Activated CD4-positive, alpha-beta memory T cell treated with anti-CD3 and anti-CD28 coated beads for 36 hours (primary cell): ENCODE data around the gene ISCA2. TPM values are rescaled to one million over a fixed set of nuclear protein-coding genes. Genes with fewer than 3 reads are reported as not detected.

Experiments used
- CTCF ChIA-PET: fragments of 350-600 bp; sonication (Branson Sonifier 250); formaldehyde crosslinking; loops from one replicate; lab custom pipeline; 2021; ENCODE audit warnings: antibody characterized with exemption, inconsistent platforms; lab: Charles Lee
- POLR2A ChIA-PET: fragments of 350-600 bp; sonication (Branson Sonifier 250); formaldehyde crosslinking; loops from one replicate; lab custom pipeline; 2021; ENCODE audit warnings: antibody characterized with exemption; lab: Charles Lee
- DNase-seq: peaks from one replicate; pipeline ENCODE4 v3.0.0-alpha.2; 2020
- H3K27ac Mint-ChIP-seq: one replicate; pipeline ENCODE4 v1.8.0; 2021; ENCODE audit warnings: mixed read lengths
- H3K27me3 Mint-ChIP-seq: one replicate; pipeline ENCODE4 v1.8.0; 2021; ENCODE audit warnings: mixed read lengths
- H3K36me3 Mint-ChIP-seq: one replicate; pipeline ENCODE4 v1.8.0; 2021; ENCODE audit warnings: mixed read lengths
- H3K4me1 Mint-ChIP-seq: one replicate; pipeline ENCODE4 v1.8.0; 2021; ENCODE audit warnings: low read depth, mixed read lengths
- H3K4me3 Mint-ChIP-seq: one replicate; pipeline ENCODE4 v1.8.0; 2021; ENCODE audit warnings: mild to moderate bottlenecking, mixed read lengths
- H3K9me3 Mint-ChIP-seq: one replicate; pipeline ENCODE4 v1.8.0; 2021; ENCODE audit warnings: mixed read lengths
- intact Hi-C: fragments of 100-400 bp; cut with micrococcal nuclease; formaldehyde crosslinking; loops from one replicate; pipeline ENCODE4 v1.15.1; 2023
- total RNA-seq, 2 experiments: library from RNA; stranded (reverse); gene quantifications; one replicate each; pipeline ENCODE4 v1.2.3, GENCODE V29; 2021

The ISCA2 gene
- total RNA-seq, 2 experiments from 2014 or later = 33.6 to 35.2 TPM

GRCh38 chr14:74503938-74504335 lies 10.4 kb downstream of the ISCA2 start:
- no peak overlapping the region for H3K4me3 Mint-ChIP-seq
- no peaks in the 10 kb centered on the region for H3K9me3 Mint-ChIP-seq
- intact Hi-C loops = no loop called here
- DNase-seq = no peak
- H3K36me3 Mint-ChIP-seq = no peaks in the 10 kb centered on the region
- no peaks in the 10 kb centered on the region for H3K27me3 Mint-ChIP-seq
- no peaks in the 10 kb centered on the region for H3K4me1 Mint-ChIP-seq
- ChIA-PET CTCF (no interaction called here), POLR2A (no interaction called here)
- no peak overlapping the region for H3K27ac Mint-ChIP-seq

GRCh38 chr14:74504412-74504811 lies 10.8 kb downstream of the ISCA2 start:
- Mint-ChIP-seq H3K9me3 (no peaks in the 10 kb centered on the region), H3K4me1 (no peaks in the 10 kb centered on the region), H3K27me3 (no peaks in the 10 kb centered on the region), H3K36me3 (no peaks in the 10 kb centered on the region), H3K4me3 (no peak overlapping the region), H3K27ac (no peak overlapping the region)
- DNase-seq = no peak
- ChIA-PET POLR2A (no interaction called here), CTCF (no interaction called here)
- intact Hi-C loops = no loop called here

GRCh38 chr14:74504874-74505720 lies 11.5 kb downstream of the ISCA2 start:
- ChIA-PET POLR2A (no interaction called here), CTCF (interaction anchor here (0.6 kb wide), 1 partner anchor 48 kb away, joined by 5 read pairs; no protein-coding TSS in a partner anchor)
- no peak for DNase-seq
- Mint-ChIP-seq H3K27ac (no peak overlapping the region), H3K27me3 (no peaks in the 10 kb centered on the region), H3K4me1 (no peaks in the 10 kb centered on the region), H3K4me3 (no peak overlapping the region), H3K9me3 (no peaks in the 10 kb centered on the region), H3K36me3 (no peaks in the 10 kb centered on the region)
- intact Hi-C loops = no loop called here

- H3K36me3 Mint-ChIP-seq = no peaks in the 10 kb centered on the region
- ChIA-PET POLR2A (no interaction called here), CTCF (interaction anchor here (0.6 kb wide), 1 partner anchor 48 kb away, joined by 5 read pairs; no protein-coding TSS in a partner anchor)
- DNase-seq = no peak
- H3K4me1 Mint-ChIP-seq = no peaks in the 10 kb centered on the region
- H3K27ac Mint-ChIP-seq = no peak overlapping the region
- no peaks in the 10 kb centered on the region for H3K9me3 Mint-ChIP-seq
- H3K4me3 Mint-ChIP-seq = no peak overlapping the region
- H3K27me3 Mint-ChIP-seq = no peaks in the 10 kb centered on the region
- intact Hi-C loops = no loop called here
Measured at GRCh38 chr14:74505831-74506230, 12.3 kb downstream of the ISCA2 start.

DNA sequence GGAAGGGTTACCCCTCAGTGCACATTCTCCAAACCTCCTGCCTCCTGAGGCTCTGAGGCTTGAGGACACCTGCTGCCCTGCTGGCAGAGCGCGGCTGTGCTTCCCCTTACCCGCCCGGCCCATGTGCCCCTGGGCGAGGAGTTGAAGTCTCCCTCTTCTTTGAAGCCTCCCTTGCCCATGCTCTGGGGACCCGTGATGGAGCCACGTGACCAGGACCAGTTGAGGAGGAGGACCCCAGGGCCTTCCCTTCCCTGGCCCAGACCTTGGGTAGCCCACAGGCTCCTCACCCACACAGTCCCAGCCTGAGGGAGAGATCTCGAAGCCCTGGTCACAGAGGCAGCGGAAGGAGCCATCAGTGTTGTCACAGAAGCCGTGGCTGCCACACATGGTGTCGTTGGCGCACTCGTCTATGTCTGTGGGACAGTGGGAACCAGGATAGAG lies 12.9 kb downstream of the ISCA2 start:
- H3K27ac Mint-ChIP-seq = no peak overlapping the region
- no peaks in the 10 kb centered on the region for H3K27me3 Mint-ChIP-seq
- H3K4me1 Mint-ChIP-seq = no peaks in the 10 kb centered on the region
- ChIA-PET POLR2A (no interaction called here), CTCF (no interaction called here)
- intact Hi-C loops = no loop called here
- no peak for DNase-seq
- no peaks in the 10 kb centered on the region for H3K36me3 Mint-ChIP-seq
- H3K4me3 Mint-ChIP-seq = no peak overlapping the region
- H3K9me3 Mint-ChIP-seq = no peaks in the 10 kb centered on the region

DNA sequence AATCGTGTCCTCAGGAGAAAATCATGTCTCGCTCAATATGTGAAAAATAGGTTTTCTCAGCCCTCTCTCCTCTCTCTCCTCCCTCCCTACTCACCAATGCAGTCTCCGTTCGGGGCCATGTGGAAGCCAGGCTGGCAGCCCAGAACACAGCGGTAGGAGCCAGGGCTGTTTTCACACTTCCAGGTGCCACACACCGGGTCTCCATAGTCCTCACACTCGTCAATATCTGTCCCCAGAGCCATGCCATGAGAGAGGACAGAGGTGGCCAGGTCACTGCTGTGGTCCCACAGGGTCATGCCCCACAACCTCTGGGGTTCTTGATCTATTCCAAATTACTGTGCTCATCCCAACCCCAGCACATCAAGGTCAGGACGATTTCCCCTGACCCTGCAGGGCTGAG lies 13.5 kb downstream of the ISCA2 start:
- POLR2A ChIA-PET = no interaction called here
- H3K36me3 Mint-ChIP-seq = no peaks in the 10 kb centered on the region
- H3K4me1 Mint-ChIP-seq = no peaks in the 10 kb centered on the region
- H3K4me3 Mint-ChIP-seq = no peak overlapping the region
- H3K9me3 Mint-ChIP-seq = no peaks in the 10 kb centered on the region
- CTCF ChIA-PET = no interaction called here
- DNase-seq = no peak
- intact Hi-C loops = no loop called here
- no peaks in the 10 kb centered on the region for H3K27me3 Mint-ChIP-seq
- no peak overlapping the region for H3K27ac Mint-ChIP-seq

DNA sequence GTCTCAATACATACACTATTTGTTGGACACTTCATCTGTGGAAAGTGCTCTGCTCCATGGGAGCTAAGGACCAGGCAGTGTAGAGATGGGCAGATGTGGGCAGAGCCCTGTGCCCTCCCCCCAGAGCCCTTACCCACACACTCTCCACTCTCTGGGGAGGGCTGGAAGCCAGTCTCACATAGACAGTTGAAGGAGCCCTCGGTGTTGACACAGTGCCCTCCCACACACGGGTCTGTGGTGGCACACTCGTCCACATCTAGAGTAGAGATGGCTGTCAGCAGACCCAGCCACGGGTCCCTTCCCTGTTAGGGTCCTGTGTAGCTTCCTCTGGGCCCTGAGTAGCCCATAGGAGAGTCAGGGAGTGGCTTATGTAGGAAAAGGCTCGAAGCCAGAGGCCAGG lies 14.3 kb downstream of the ISCA2 start:
- ChIA-PET CTCF (no interaction called here), POLR2A (no interaction called here)
- H3K4me3 Mint-ChIP-seq = no peak overlapping the region

DNA sequence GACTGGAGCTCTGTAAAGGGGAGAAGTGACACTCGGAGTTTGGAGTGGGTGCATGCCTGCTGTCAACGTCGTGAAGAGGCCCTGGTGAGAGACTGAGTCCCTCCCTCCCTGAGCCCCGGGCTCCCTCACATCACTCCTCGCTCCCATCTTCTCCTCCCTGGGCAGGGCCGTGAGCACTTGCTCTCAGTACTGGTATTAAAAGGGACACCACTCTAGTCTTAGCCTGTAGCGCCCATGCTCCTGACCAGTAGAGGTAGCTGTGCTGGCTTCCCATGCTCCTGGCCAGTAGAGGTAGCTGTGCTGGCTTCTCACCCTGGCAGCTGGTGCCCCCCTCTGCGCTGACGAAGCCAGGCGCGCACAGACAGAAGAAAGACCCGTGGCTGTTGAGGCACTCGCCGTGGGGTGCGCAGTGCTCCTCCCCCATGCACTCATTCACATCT lies 14.7 kb downstream of the ISCA2 start:
- CTCF ChIA-PET = no interaction called here

More for the DNA sequence above, 14.3 kb downstream of the ISCA2 start:
- Mint-ChIP-seq H3K36me3 (no peaks in the 10 kb centered on the region), H3K4me1 (no peaks in the 10 kb centered on the region), H3K27ac (no peak overlapping the region), H3K27me3 (no peaks in the 10 kb centered on the region), H3K9me3 (no peaks in the 10 kb centered on the region)
- intact Hi-C loops = no loop called here
- no peak for DNase-seq

DNA sequence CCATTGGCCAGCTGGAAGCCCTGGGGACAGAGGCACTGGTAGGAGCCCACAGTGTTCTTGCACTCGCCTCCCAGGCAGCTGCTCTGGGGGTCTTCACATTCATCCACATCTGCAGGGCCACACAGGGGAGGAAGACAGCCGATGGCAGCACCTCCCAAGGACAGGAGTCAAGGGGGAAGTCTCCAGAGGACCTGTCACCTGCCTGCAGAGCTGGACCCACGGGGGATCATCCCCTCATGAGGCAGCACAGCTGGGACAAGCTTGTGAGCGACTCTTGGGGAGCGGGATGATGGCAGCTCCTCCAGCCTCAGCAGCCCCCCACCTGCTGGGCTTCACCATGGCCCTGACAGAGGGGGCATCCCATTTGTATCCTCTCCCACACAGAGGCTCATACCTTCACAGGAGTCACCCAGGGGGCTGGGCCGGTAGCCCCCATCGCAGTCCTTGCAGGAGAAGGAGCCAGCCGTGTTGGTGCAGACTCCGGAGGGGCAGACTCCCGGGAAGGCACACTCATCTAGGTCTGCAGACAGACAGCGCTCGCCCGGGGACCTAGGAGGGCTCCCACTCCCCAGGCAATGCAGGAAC lies 15.4 kb downstream of the ISCA2 start:
- Mint-ChIP-seq H3K27me3 (peaks cover 4% of the 10 kb centered on the region), H3K4me1 (no peaks in the 10 kb centered on the region), H3K27ac (no peak overlapping the region), H3K9me3 (no peaks in the 10 kb centered on the region), H3K36me3 (no peaks in the 10 kb centered on the region), H3K4me3 (no peak overlapping the region)
- ChIA-PET CTCF (no interaction called here), POLR2A (no interaction called here)
- DNase-seq = no peak
- intact Hi-C loops = no loop called here

More for the DNA sequence above, 14.7 kb downstream of the ISCA2 start:
- POLR2A ChIA-PET = no interaction called here
- Mint-ChIP-seq H3K9me3 (no peaks in the 10 kb centered on the region), H3K4me1 (no peaks in the 10 kb centered on the region), H3K27ac (no peak overlapping the region), H3K36me3 (no peaks in the 10 kb centered on the region), H3K27me3 (peaks cover 2% of the 10 kb centered on the region), H3K4me3 (no peak overlapping the region)
- intact Hi-C loops = no loop called here
- no peak for DNase-seq

DNA sequence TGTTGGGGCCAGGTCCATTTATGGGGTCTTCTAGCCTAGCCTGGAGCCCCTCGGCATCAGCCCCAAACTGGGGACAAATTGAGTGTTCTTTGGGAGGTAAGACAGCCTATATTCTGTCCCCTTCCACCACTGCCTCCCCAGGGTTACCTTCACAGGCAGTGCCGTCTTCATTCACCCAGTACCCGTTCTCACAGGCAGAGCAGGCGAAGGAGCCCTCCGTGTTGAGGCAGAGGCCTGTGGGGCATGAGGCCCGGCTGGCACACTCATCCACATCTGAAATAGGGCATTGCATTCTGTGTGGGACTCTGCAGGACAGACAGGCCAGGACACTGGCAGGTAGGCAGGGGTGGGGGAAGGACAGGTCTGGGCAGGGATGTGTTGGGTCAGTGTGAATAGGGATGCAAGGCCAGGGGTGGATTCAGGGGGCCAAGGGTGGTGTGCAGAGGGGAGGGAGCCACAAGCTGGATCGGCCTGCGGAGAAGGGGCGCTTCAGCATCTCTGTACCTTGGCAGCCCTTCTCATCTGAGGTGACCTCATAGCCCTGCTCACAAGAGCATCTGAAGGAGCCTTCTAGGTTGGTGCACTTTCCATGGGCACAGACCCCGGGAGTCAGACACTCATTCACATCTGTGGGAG lies 16.1 kb downstream of the ISCA2 start:
- H3K27ac Mint-ChIP-seq = no peak overlapping the region
- no peak for DNase-seq
- intact Hi-C loops = no loop called here
- ChIA-PET POLR2A (no interaction called here), CTCF (no interaction called here)
- H3K27me3 Mint-ChIP-seq = peaks cover 4% of the 10 kb centered on the region
- H3K4me3 Mint-ChIP-seq = no peak overlapping the region
- no peaks in the 10 kb centered on the region for H3K36me3 Mint-ChIP-seq
- H3K4me1 Mint-ChIP-seq = peaks cover 5% of the 10 kb centered on the region
- no peaks in the 10 kb centered on the region for H3K9me3 Mint-ChIP-seq

- Mint-ChIP-seq H3K4me3 (no peak overlapping the region), H3K36me3 (no peaks in the 10 kb centered on the region), H3K27ac (no peak overlapping the region), H3K27me3 (peaks cover 7% of the 10 kb centered on the region), H3K4me1 (peaks cover 8% of the 10 kb centered on the region), H3K9me3 (no peaks in the 10 kb centered on the region)
- ChIA-PET CTCF (no interaction called here), POLR2A (no interaction called here)
- intact Hi-C loops = no loop called here
- DNase-seq = no peak
Measured at GRCh38 chr14:74510223-74510931, 16.8 kb downstream of the ISCA2 start.

DNA sequence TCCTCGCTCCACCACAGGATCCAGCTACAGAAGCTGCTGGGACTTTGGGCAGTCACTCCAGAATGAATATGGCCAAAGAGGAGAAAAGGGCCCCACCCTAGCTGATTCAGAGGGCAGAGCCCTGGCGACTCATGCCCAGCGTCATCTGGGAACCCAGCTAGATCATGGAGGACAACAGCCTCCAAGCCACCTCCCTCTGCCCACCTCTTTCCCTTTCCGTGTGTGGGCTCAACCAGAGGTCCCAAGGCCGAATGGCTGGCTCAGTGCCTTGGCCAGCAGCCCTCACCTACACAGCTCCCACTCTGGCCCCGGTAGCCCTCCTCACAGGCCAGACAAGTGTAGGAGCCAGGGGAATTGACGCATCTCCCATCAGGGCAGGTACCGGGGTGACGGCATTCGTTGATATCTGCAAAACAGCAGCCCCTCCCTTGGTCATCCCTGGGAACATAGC lies 17.4 kb downstream of the ISCA2 start:
- Mint-ChIP-seq H3K27me3 (peaks cover 7% of the 10 kb centered on the region), H3K9me3 (no peaks in the 10 kb centered on the region), H3K27ac (no peak overlapping the region), H3K36me3 (no peaks in the 10 kb centered on the region), H3K4me1 (peaks cover 8% of the 10 kb centered on the region), H3K4me3 (no peak overlapping the region)
- intact Hi-C loops = no loop called here
- POLR2A ChIA-PET = no interaction called here
- DNase-seq = no peak
- CTCF ChIA-PET = no interaction called here
